OCI-LY1 (cell line): ENCODE results near the gene KCNK5.

ENCODE experiments used
- H2AFZ ChIP-seq: fragments of 200-600 bp; sonication (generic), shearing (Covaris generic); 2 replicates; pipeline ENCODE4 v1.6.0; 2014; ENCODE audit warnings: antibody characterized with exemption, mild to moderate bottlenecking, low read length
- H3F3A ChIP-seq: fragments of 200-600 bp; sonication (generic), shearing (Covaris generic); 2 replicates; pipeline ENCODE4 v1.6.0; 2014; ENCODE audit warnings: mild to moderate bottlenecking, antibody characterized with exemption, low read length, moderate library complexity; ENCODE audit not compliant: insufficient read depth
- H3K27ac ChIP-seq: fragments of 200-600 bp; sonication (generic); 2 replicates; pipeline ENCODE4 v1.5.1; 2014; ENCODE audit warnings: low read length, mixed run types, mild to moderate bottlenecking, low read depth; ENCODE audit not compliant: poor library complexity, severe bottlenecking
- H3K27me3 ChIP-seq: fragments of 200-600 bp; sonication (generic); 2 replicates; pipeline ENCODE4 v1.6.0; 2014; ENCODE audit warnings: antibody characterized with exemption, mild to moderate bottlenecking, low read length, moderate library complexity; ENCODE audit not compliant: insufficient read depth
- H3K36me3 ChIP-seq: fragments of 200-600 bp; sonication (generic); 2 replicates; pipeline ENCODE4 v1.6.1; 2014; ENCODE audit warnings: mild to moderate bottlenecking, antibody characterized with exemption, low read length, moderate library complexity, mixed read lengths; ENCODE audit not compliant: insufficient read depth
- H3K4me1 ChIP-seq: fragments of 200-600 bp; sonication (generic); 2 replicates; pipeline ENCODE4 v1.5.1; 2014; ENCODE audit warnings: mild to moderate bottlenecking, low read length, moderate library complexity; ENCODE audit not compliant: insufficient read depth, severe bottlenecking
- H3K4me2 ChIP-seq: fragments of 200-600 bp; sonication (generic), shearing (Covaris generic); 2 replicates; pipeline ENCODE4 v1.6.1; 2014; ENCODE audit warnings: low read length
- H3K4me3 ChIP-seq: fragments of 200-600 bp; sonication (generic); 2 replicates; pipeline ENCODE4 v1.5.1; 2014; ENCODE audit warnings: low read length, low read depth, mild to moderate bottlenecking, mixed read lengths; ENCODE audit not compliant: poor library complexity, severe bottlenecking
- H3K79me2 ChIP-seq: fragments of 200-600 bp; shearing (Covaris generic); 2 replicates; pipeline ENCODE4 v1.6.1; 2016; ENCODE audit warnings: mixed run types, low read length, mixed read lengths; ENCODE audit not compliant: insufficient read depth
- H3K9ac ChIP-seq: fragments of 200-600 bp; sonication (generic), shearing (Covaris generic); 2 replicates; pipeline ENCODE4 v1.6.1; 2014; ENCODE audit warnings: mild to moderate bottlenecking, low read length, mixed read lengths
- H3K9me2 ChIP-seq: fragments of 200-600 bp; sonication (generic), shearing (Covaris generic); 2 replicates; pipeline ENCODE4 v1.6.1; 2014; ENCODE audit warnings: low read depth, mild to moderate bottlenecking, low read length, mixed read lengths
- H3K9me3 ChIP-seq: fragments of 200-600 bp; shearing (Covaris generic); 2 replicates; pipeline ENCODE4 v1.6.1; 2014; ENCODE audit warnings: low read length, mixed read lengths
- H4K20me1 ChIP-seq: fragments of 200-600 bp; sonication (generic), shearing (Covaris generic); 2 replicates; pipeline ENCODE4 v1.6.0; 2016; ENCODE audit warnings: mild to moderate bottlenecking, low read length; ENCODE audit not compliant: insufficient read depth
- CTCF ChIP-seq: fragments of 200-600 bp; sonication (generic), shearing (Covaris generic); IDR thresholded peaks from 2 replicates; pipeline ENCODE4 v1.5.1; 2017; ENCODE audit warnings: mild to moderate bottlenecking, antibody characterized with exemption, low read length, moderate library complexity, mixed read lengths
- EZH2 ChIP-seq: fragments of 200-600 bp; sonication (generic), shearing (Covaris generic); IDR thresholded peaks from 2 replicates; pipeline ENCODE4 v1.8.0; 2017; ENCODE audit warnings: borderline replicate concordance, mixed run types, mild to moderate bottlenecking, antibody characterized with exemption, low read length, moderate library complexity, mixed read lengths

Gene KCNK5

DNA sequence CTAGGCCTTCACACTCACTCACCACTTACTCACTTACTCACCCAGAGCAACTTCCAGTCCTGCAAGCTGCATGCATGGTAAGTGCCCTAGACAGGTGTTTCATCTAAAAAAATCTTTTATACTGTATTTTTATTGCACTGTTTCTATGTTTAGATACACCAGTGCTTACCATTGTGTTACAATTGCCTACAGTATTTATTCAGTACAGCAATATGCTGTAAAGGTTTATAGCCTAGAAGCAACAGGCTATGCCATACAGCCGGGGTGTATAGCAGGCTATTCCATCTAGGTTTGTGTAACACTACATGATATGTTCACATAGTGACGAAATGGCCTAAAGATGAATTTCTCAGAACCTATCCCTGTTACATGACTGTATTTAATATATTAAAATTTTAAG is 37.1 kb upstream of the KCNK5 start:
- no peaks in the 10 kb centered on the region for H3K9me2 ChIP-seq
- H3K36me3 ChIP-seq: no peaks in the 10 kb centered on the region
- H3K9me3 ChIP-seq: no peaks in the 10 kb centered on the region
- no peaks in the 10 kb centered on the region for H3K79me2 ChIP-seq
- no peak overlapping the region for H3K27ac ChIP-seq
- no peak overlapping the region for H3K4me3 ChIP-seq
- TF ChIP-seq CTCF: no peak
- no peak for TF ChIP-seq EZH2
- H3K4me2 ChIP-seq: no peak overlapping the region
- H2AFZ ChIP-seq: no peak overlapping the region
- no peaks in the 10 kb centered on the region for H4K20me1 ChIP-seq
- no peaks in the 10 kb centered on the region for H3F3A ChIP-seq
- H3K9ac ChIP-seq: no peak overlapping the region
- H3K4me1 ChIP-seq: no peaks in the 10 kb centered on the region
- no peaks in the 10 kb centered on the region for H3K27me3 ChIP-seq

- Histone ChIP-seq H3K4me1 (no peaks in the 10 kb centered on the region), H3F3A (no peaks in the 10 kb centered on the region), H3K4me2 (no peak overlapping the region), H3K27me3 (no peaks in the 10 kb centered on the region), H4K20me1 (no peaks in the 10 kb centered on the region), H3K36me3 (no peaks in the 10 kb centered on the region), H2AFZ (no peak overlapping the region), H3K9ac (no peak overlapping the region), H3K27ac (no peak overlapping the region), H3K9me2 (no peaks in the 10 kb centered on the region), H3K79me2 (no peaks in the 10 kb centered on the region), H3K4me3 (no peak overlapping the region), H3K9me3 (no peaks in the 10 kb centered on the region)
- no peak for TF ChIP-seq CTCF
- TF ChIP-seq EZH2: no peak
Observed at GRCh38 chr6:39263303-39264037, 34.2 kb upstream of the KCNK5 start.

DNA sequence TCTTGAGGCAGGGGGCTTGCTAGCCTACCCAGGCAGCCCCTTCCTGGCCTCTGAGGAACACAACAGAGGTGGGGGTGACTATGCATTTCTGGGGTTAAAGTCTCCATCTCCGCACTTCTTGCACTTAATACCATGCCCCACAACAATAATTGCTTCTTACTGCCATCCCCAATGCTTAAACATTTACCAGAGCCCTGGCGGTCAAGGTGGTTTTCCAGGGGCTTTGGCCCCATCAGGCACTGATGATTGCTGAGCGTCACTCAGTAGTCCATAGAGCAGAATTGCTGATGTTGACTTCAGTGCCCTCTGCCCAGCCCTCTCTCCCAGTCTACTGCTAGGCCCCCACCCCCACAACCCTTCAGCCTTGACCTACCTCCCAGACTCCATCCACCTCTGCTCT is 32.5 kb upstream of the KCNK5 start:
- Histone ChIP-seq H3K79me2 (no peaks in the 10 kb centered on the region), H3K9me2 (no peaks in the 10 kb centered on the region), H3K27ac (no peak overlapping the region), H3F3A (no peaks in the 10 kb centered on the region), H2AFZ (no peak overlapping the region), H3K4me1 (no peaks in the 10 kb centered on the region), H3K4me3 (no peak overlapping the region), H3K27me3 (no peaks in the 10 kb centered on the region), H3K36me3 (no peaks in the 10 kb centered on the region), H4K20me1 (no peaks in the 10 kb centered on the region), H3K9ac (no peak overlapping the region), H3K4me2 (no peak overlapping the region), H3K9me3 (no peaks in the 10 kb centered on the region)
- TF ChIP-seq CTCF: no peak
- no peak for TF ChIP-seq EZH2
